HG02943 (cell line): Measurements from ENCODE around the gene GPRC5C.
A peak's percentile ranks its signal among the peaks of the same experiment; 100 is the strongest.

Experiments
- ATAC-seq: cut with Tn5 transposase; IDR thresholded peaks from one replicate; pipeline ENCODE4 v1.9.1; 2021; ENCODE audit warnings: mild to moderate bottlenecking, low read depth, moderate library complexity; ENCODE audit not compliant: unreplicated experiment

The GPRC5C gene

DNA sequence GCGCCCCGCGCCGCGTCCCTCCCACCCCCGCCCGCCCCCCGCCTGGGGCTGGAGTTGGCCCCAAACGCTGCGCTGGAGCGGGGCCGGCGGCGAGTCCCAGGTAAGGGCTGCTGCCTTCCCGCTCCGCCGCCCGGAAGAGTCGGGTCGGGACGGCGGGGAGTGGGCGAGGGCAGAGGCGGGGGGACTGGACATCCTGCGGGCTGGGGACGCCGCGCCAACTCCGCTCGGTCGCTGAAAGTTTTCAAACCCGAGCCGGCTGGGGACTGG, 469 bp downstream of the GPRC5C start:
- ATAC-seq: no peak

DNA sequence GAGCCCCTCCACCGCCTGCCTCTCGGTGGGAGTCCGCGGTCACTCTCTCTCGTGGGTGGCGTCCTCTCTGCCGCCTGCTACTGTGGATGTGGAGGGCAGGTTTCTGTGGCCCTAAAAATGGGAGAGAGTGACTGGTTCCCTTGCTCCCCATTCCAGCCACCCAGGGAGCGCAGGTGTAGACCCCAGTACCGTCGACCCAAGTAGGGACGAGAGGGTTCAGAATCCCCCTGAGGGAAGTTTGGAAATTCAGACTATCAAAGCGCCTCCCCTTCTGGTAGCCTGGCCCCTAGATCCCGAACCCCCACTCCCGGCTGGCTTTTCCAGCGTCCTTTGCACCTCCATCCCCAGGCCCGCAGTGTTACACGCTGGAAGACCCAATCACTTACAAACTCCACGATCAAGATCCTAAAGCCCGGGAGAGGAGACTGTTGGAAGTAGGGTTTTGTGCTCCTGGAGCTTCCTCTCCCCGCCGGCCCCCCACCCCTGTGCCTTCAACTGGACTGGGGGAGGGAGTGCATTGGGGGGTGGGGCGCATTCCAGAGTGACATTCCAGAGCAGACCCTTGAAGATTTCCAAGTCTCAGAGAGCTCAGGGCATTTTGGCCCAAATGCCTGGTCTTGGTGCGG, 991 bp downstream of the GPRC5C start:
- ATAC-seq: no peak

DNA sequence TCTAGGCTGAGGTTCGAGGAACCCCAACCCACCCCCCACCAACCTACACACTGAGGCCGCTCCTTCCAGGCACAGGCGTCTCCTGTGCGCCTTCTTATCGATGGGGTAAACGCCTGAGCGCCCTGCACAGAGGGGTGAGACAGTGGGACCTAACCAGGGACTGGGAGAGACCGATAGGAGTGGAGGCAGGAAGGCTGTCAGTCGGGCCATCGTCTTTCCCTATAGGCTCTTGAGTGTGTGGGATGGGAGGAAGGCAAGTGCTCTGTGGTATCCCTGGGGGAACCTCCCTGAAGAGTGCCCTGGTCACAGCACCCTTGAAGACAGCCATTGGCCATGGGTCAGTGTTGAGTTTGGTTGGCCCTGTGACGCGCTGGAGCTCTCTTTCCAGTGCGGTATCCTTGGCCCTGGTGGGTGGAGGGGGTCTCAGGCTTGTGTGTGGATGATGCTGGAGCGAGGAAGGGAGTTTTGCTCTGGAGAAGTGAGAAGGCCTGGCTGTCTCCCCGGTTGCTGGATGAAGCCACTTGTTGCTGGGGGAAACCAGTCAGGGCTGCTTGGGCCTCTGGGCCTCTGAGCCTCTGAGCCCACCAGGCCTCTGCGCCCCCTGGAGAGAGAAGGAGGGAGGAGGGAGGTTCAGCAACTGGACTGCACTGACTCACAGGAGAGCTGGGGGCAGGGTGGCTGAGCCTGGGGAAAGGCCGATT, 1.7 kb downstream of the GPRC5C start:
- no peak for ATAC-seq

DNA sequence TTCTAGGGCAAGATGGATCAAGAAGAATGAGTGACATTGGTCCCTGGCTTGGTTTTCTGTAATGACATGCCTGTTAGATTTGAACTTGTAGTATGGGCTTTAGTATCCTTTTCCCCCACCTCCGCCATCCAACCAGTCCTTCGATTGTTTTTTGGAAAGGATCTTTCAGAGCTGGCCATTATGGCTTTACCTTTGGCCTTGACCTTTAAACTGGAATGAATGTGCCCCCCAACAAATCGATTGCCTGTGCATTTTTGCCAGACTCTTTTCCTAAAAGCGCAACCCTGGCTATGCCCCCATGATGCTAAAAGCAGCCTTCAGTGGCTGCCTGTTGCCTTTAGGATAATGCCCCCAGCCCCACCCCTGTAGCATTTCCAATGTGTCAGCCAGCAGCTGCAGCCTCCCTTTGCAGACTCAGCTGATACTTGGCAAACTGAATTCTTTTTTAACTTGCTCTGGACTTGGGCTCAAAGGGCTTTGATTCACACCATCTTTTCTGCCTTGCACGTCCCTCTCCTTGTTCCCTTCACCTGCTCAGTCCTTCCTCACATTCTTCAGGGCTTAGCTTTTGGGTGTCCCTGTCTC, 4.0 kb downstream of the GPRC5C start:
- no peak for ATAC-seq

DNA sequence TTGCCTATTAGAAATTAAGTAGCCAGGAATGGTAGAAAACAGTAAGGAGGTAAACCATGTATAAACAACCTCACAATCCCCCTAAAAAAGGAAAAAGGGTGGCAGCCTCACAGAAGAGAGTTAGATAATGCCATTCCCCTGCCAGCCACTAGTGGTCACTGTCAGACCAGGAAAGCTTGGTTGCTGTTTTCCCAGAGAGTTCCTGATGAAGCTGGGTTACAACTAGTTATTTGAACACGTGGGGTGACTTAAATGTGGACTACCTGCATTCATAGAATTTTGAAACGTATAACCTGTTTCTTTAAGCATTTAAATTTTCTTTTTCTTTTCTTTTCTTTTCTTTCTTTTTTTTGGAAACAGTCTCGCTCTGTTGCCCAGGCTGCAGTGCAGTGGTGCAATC, 5.8 kb downstream of the GPRC5C start:
- ATAC-seq: no peak

DNA sequence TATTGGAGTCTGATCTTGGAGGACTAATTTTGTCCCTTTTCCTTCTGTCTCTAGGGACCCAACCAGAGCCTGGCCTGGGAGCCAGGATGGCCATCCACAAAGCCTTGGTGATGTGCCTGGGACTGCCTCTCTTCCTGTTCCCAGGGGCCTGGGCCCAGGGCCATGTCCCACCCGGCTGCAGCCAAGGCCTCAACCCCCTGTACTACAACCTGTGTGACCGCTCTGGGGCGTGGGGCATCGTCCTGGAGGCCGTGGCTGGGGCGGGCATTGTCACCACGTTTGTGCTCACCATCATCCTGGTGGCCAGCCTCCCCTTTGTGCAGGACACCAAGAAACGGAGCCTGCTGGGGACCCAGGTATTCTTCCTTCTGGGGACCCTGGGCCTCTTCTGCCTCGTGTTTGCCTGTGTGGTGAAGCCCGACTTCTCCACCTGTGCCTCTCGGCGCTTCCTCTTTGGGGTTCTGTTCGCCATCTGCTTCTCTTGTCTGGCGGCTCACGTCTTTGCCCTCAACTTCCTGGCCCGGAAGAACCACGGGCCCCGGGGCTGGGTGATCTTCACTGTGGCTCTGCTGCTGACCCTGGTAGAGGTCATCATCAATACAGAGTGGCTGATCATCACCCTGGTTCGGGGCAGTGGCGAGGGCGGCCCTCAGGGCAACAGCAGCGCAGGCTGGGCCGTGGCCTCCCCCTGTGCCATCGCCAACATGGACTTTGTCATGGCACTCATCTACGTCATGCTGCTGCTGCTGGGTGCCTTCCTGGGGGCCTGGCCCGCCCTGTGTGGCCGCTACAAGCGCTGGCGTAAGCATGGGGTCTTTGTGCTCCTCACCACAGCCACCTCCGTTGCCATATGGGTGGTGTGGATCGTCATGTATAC, 8.0 kb downstream of the GPRC5C start:
- no peak for ATAC-seq

DNA sequence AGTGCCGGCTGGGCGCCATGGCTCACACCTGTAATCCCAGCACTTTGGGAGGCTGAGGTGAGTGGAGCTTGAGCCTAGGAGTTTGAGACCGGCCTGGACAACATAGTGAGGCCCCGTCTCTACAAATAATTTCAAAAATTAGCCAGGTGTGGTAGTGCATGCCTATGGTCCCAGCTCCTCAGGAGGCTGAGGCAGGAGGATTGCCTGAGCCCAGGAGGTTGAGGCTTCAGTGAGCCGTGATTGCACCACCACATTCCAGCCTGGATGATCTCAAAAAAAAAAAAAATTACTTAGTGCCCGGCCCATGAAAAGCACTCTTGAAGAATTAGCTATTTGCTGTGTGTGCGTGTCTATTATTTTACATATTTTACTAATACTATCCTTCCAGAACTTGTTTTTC, 9.6 kb downstream of the GPRC5C start:
- ATAC-seq: no peak

DNA sequence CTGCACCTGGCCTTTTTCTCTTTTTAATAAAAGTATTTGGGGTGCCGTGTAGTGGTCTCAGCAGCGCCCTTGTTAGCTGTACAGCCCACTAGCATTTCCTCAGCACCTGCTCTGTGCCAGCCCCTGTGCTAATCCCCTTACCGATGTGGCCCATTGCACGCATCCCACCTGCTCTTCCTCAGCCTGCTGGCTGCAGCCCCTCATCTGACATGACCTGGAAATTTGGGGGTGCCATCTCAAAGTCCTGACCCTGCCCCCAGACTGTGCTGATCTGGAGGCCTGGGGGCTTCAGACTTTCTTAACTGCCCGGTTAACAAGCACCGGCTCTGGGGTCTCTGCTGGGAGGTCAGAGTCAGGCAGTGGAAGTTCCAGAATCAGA, 10.4 kb downstream of the GPRC5C start:
- ATAC-seq: no peak

DNA sequence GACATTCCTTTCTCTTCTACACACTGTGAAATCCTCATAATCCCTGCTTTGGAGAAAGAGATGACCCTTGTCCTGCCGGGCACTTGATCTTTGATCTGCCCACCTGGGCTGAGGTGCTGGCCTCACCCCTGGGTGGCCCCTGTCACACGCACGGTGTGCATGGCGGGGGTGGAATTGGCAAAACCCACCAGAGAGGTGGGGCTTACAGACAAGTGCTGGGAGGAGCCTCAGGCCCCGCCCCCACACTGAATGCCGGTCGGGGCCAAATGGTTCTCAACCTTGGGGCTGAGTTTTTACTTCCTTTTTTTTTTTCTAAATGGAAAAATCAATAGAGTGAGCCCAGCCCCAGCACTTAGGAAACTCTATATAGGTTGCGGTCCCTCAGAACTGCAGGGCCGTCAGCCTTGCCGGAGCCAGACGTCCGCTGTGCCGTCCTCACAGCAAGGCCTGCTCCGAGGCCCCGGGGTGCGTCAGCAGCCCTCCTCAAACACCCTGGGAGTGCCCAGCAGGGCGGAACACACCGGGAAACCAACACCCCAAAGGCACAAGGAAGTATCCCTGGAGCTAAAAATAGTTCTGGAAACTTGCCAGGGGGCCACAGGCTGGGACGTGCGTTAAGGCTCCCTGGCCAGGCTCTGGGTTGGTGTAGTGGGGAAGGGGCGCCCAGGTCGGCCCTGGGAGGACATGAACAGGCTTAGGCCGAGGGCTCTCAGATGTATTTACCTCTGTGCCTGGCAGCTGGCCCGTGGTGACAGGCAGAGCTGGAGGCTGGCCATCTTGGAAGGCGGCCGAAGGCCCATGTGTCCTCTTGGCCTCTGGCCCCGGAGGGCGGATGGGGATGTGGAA, 11.0 kb downstream of the GPRC5C start:
- ATAC-seq: peak; percentile 63

DNA sequence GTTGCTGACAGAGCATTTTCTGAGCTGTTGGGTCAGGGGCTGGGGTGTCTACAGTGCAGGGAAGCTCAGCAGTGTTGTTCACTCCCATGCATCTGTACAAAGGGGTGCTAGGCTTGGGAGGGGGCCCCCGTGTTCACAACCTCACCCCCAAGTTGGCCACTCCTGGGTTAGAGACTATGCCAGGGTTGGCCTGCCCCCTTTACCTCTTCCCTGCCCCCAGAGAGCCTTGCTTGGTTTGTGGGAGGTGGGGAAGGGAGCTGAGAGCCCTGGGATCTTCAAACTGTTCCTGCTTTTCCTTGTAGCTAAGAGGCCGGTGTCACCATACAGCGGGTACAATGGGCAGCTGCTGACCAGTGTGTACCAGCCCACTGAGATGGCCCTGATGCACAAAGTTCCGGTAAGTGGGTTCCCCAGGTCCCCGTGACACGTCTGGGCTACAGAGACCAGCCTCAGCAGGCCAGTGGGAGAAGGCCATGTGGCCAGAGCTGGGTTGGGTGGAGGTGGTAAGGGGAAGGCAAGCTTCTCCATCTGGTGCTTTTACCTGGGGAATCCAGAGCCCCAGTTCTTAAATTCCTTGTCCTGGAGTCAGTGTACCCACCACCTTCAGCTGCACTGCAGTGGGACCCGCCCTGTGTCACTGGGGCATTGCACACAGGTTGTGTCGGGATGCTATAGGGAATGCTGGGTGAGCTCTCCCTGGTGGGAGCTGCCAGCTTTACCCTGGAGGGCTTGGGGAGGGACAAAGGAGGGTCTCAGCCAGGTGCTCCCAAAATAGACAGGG, 11.8 kb downstream of the GPRC5C start:
- no peak for ATAC-seq

DNA sequence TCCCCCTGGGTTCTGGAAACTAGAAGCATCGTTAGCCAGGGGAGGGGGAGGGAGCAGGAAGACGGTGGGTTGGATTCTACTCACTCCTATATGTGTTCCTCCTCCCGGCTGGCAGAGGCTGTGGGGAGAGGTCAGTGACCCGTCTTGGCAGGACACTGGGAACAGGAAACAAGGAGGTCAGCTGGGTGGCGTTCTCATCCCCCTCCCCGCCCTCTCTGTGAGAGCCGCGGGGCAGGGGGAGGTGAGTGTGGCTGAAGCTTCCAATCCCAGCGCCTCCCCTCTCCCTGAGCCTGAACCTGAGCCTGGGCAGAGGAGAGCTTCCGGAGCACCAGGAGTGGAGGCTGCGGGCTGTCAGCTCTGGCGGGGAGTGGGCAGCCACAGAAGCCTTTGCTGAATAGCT, 12.5 kb downstream of the GPRC5C start:
- ATAC-seq: no peak

DNA sequence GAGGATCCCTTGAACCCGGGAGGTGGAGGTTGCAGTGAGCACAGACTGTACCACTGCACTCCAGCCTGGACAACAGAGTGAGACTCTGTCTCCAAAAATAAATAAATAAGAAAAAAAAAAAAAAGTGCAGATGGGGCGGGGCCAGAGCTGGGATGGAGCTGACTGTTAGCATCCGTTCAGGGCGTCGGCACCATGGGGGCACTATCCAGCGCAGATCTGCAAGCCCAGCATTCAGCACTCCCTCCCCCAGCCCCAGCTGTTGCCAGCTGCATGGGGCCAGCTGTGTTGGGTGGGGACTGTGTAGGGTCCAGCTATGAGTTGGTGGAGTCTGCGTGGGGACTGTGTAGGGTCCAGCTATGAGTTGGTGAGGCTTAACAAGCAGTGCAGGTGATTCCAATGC, 13.3 kb downstream of the GPRC5C start:
- no peak for ATAC-seq

DNA sequence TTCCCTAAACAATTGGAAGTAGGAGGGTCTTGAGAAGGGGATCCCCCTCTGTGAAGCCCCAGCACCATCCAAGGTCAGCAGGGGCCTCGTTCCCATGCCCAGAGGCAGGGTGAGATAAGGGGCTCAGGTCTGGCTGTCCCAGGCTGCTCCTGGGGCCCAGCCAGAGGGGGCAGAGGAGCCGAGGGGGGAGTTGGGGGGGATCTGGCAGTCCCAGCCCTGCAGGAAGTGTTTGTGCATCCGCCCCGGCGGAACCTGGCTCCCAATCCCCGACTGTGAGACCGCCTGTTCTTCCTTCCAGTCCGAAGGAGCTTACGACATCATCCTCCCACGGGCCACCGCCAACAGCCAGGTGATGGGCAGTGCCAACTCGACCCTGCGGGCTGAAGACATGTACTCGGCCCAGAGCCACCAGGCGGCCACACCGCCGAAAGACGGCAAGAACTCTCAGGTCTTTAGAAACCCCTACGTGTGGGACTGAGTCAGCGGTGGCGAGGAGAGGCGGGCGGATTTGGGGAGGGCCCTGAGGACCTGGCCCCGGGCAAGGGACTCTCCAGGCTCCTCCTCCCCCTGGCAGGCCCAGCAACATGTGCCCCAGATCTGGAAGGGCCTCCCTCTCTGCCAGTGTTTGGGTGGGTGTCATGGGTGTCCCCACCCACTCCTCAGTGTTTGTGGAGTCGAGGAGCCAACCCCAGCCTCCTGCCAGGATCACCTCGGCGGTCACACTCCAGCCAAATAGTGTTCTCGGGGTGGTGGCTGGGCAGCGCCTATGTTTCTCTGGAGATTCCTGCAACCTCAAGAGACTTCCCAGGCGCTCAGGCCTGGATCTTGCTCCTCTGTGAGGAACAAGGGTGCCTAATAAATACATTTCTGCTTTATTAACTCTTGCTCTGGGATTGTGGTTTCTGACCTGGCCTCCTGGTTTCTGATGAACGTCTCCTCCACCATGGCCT, 14.9 kb downstream of the GPRC5C start:
- ATAC-seq: no peak

DNA sequence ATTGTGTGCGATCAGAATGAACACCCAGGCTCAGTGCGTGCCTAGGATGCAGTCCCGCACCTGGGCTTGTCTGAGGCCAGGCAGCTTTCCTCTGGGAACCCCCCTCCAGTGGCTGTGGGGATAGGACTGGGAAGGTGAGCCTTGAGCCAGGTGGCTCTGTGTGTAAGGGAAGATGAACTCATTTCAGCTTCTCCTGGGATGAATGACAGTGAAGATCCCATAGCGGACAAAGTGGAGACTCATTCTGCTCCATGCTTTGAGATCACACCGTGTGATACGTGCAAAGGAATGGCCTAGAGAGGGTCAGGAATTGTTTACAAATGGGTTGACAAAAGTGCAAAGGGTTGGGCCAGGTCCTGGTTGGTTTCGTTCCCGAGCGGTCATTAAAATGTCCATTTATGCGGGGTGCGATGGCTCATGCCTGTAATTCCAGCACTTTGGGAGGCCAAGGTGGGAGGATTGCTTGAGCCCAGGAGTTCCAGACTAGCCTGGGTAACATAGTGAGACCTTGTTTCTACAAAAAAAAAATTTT, 15.8 kb downstream of the GPRC5C start:
- ATAC-seq: no peak

DNA sequence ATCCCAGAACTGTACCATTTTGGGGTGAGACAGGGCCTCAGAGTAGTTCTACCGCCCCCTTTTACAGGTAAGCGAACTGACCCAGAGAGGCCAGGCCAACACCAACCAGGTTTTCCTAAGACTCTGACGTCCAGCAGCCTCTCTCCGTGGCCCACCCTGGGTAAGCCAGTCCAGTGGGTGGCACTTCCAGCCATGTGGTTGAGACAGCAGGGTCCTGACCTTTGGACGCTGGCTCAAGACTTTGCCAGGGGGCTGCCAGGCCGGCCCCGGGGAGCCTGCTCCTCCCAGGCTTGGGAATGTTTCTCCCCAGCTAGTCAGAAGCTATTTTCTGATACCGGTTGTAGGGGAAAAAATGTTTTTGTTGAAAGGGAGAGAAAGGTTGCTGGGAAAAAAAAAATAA, 16.9 kb downstream of the GPRC5C start:
- ATAC-seq: no peak

DNA sequence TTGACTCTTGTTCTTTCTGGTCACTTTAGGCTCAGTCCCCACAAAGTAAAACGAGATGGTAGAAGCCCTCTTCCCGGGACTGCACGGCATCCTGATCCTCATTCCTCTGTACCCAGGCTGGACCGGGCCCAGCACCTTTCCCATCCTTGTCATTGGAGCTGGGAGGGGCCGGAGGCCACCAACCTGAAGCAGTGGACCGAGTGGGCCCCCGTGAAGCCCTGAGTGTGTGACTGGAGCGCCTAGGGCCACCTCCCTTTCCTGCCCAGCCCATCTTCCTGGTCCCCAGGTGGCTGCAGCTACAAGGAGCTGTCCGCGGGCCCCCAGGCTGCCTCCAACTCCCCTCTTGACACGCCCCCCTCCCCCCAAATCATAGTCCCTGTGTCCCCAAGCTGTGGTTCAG, 17.4 kb downstream of the GPRC5C start:
- ATAC-seq: no peak

DNA sequence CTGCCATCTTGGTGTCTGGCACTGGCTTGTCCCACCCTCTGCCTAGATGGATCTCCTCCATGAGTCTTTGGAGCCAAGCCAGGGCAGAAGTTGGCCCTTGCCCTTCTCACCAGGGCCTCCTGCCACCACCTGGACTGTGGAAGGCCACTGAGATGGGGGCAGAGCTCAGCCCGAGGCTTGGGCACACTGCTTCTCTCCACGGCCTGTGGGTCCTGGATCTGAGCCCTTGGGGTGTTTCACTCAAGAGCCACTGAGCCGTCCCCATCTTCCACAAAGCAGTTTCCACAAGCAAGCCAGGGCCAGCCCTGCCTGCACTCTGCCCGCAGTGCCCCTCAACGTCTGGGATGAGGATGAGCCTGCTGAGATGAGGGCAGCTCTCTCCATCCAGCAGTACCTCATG, 17.9 kb downstream of the GPRC5C start:
- no peak for ATAC-seq

DNA sequence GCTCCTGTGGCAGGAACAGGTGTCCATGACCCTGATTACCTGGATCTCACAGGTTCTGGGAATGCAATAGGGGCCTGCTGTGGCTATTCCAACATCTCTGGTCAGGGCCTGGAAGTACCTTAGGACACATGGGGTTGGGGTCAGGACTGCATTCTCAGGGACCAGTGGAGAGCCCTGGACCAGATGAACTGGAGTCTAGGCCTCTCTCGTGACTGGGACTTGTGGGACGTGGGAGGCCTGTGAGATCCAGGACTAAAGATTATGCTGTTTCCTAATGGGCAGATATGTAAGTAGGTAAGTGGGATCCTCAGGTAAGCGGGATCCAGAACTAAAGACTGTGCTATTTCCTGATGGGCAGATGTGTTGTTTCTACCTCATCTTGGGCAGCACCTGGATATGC, 18.3 kb downstream of the GPRC5C start:
- no peak for ATAC-seq
